Stimulated activated CD4-positive, alpha-beta T cell treated with anti-CD3 and anti-CD28 coated beads, Interleukin-12 subunit alpha, Interleukin-12 subunit beta, amount 100 ng/mL, for 48 hours (primary cell): ENCODE measurements around the gene MAGOHB.

Source experiments
- DNase-seq, 3 donors: peaks; one replicate each; pipeline ENCODE4 v3.0.0-alpha.2; 2020; ENCODE audit warnings: low read depth in 2 of 3, low spot score in 1 of 3

Gene MAGOHB

DNA sequence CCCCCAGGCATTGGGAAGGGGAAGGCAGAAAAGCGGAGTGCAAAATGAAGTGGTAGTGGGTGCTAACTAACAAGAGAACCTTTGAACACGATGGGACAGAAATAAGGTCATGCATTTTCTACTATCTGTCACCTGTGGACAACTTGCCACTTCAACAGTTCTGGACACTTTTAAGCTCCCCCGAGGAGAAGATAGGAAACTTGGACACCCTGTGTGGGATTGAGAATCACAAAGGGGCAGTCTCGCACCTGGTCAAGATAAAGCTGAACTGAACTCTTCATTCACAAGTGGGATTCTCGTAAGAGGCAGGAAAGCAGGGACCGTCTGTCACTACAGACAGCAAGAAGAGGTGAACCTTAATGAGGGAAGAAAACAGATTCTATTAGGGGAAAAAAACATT, 56.1 kb downstream of the MAGOHB start:
- no peak for DNase-seq

GRCh38 chr12:10554756-10555481, 58.5 kb downstream of the MAGOHB start:
- no peak for DNase-seq

DNA sequence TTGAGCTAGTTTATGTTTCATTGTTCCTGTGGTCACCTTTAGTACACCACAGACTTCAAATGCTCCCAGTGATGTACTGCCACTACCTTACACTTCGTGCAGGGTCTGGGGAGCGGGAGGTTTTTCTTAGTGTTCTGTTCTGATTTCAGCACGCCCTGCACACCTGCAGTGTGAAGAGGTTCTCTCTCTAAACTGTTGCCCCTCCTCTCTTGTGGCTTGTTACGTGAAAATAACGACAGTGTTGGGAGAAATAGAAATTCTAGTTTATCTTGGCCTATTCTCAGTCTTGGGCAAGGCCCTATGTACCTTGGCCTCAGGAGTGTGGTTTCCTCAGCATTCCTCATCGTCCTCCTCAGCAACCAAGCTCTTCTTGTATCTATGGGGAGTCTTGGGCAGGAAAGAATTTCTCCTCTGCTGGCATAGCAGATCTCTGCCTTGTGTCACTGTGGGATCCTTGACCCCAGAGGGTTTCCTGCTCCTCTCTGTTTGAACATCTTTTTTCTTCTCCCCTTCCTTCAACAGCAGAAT, 59.1 kb downstream of the MAGOHB start:
- no peak for DNase-seq
